Activated CD8-positive, alpha-beta memory T cell treated with anti-CD3 and anti-CD28 coated beads for 48 hours (primary cell): ENCODE data around the gene KIF1B.
"Not testable (repeated sequence)": the region's sequence is repeated elsewhere in the genome, so short reads cannot be mapped to it uniquely, and the experiment has no call there.

ENCODE experiments used
- DNase-seq, 3 experiments: peaks; one replicate each; pipeline ENCODE4 v3.0.0-alpha.2; 2020; ENCODE audit warnings: low read depth in 2 of 3, low spot score in 2 of 3

Gene KIF1B

DNA sequence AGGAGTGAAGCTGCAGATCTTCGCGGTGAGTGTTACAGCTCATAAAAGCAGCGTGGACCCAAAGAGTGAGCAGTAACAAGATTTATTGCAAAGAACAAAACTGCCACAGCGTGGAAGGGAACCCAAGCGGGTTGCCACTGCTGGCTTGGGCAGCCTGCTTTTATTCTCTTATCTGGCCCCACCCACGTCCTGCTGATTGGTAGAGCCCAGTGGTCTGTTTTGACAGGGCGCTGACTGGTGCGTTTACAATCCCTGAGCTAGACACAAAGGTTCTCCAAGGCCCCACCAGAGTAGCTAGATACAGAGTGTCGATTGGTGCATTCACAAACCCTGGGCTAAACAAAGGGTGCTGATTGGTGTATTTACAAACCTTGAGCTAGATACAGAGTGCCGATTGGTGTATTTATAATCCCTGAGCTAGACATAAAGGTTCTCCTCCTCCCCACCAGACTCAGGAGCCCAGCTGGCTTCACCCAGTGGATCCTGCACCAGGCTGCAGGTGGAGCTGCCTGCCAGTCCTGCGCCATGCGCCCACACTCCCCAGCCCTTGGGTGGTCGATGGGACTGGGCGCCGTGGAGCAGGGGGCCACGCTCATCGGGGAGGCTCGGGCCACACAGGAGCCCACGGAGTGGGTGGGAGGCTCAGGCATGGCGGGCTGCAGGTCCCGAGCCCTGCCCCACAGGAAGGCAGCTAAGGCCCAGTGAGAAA lies 215.6 kb downstream of the KIF1B start:
- not testable (repeated sequence) for DNase-seq

DNA sequence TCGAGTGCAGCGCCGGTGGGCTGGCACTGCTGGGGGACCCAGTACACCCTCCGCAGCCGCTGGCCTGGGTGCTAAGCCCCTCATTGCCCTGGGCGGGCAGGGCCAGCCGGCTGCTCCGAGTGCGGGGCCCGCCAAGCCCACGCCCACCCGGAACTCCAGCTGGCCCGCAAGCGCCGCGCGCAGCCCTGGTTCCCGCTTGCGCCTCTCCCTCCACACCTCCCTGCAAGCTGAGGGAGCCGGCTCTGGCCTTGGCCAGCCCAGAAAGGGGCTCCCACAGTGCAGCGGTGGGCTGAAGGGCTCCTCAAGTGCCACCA lies 216.1 kb downstream of the KIF1B start:
- DNase-seq = not testable (repeated sequence)

DNA sequence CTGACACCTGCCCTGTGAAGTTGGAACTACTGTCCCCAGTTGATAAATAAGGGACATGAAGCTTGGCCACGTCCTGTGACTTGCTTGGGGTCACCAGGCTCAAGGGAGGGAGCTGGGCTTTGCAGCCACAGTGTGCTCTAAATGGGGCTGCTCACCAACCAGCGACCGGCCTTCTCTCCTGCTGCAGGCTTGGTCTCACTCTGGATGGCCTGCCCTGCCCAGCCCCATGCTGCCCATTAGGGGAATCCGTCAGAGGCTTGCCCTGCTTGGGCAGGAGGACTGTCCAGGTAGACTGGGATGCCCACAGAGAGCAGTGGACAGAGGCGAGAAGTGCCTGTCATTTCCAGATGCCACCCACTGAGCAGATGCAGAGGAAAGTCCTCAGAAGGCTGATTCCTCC lies 218.6 kb downstream of the KIF1B start:
- no peak for DNase-seq

DNA sequence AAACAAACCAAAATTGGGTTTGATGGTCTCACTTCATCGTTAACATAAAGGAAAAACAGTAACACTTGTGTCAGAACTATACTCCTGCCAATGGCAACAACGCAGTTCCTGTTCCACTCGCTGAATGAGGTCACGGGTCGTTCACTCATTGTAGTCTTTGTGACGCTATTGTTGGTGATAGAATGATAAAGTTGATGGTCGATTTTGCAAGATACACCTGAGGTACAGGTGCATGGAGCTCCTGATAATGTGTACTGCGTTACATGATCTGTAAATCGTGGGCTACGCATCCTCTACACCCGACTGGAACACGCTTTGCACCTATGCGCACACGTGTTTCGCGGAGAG lies 219.5 kb downstream of the KIF1B start:
- no peak for DNase-seq

DNA sequence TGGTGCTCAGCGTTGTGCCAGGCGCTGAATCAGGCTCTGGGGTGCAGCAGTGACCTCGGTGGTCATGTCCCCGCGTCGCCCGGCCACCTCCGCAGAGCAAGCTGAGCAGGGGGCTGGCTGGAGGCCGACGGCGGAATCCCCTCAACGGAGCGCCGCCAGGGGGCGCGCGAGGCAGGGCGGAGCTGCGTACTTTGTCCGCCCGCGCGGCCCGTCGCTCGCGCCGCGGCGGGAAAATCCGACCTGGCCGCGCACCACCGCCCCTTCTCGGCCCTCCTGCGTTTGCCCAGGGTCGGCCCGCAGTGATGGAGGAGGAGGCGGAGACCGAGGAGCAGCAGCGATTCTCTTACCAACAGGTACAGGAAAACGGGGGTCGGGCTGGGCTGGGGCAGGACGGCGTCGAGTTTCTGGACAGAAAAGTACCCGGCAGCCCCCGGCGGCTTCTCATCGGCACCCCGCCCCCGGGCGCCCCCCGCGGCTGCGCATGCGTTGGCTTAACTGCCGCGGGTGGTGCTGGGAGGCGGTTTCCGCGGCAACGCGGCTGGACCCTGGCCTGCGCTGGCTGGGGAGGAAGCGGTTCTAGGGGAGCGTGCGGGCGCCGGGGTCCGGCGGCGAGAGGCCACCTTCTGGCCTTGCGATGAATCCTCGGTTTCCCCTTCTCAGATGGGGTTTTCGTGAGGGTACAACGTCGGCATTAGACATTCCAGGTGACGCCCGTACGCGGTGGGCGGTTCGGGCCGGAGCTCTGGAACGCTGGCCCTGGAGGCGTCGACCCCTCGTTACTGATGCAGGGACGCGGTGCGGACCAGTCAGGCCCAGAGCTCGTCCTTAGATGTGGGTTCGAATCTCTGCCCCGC lies 220.1 kb downstream of the KIF1B start, which contains the start of gene CENPS:
TSS of gene CENPS (plus strand) at position 218 of the 854 bp plus-strand sequence. CDS start at position 303, 85 bp downstream.
- DNase-seq = peak; percentile 86 to 87 (median 86)
